ENCODE measurements around the gene DPP10. TPM values are rescaled to one million over a fixed set of nuclear protein-coding genes. Genes with fewer than 3 reads are reported as not detected.
"Not testable (repeated sequence)": the region's sequence is repeated elsewhere in the genome, so short reads cannot be mapped to it uniquely, and the experiment has no call there.

The DPP10 gene
- total and polyA plus RNA-seq, 4 experiments from 2014 or later = not detected

- H3K4me1 Mint-ChIP-seq = no peaks in the 10 kb centered on the region
- no peak overlapping the region for H3K27ac ChIP-seq (ENCODE audit: low read depth, low read length)
- no peak overlapping the region for H3K27ac Mint-ChIP-seq
- POLR2A ChIA-PET (ENCODE audit: partially characterized antibody) = no interaction called here
- H3K4me3 ChIP-seq (ENCODE audit: low read length in 2 of 2) = no peak overlapping the region
- H3K36me3 Mint-ChIP-seq = no peaks in the 10 kb centered on the region
- H3K4me3 Mint-ChIP-seq = no peak overlapping the region
- no peaks in the 10 kb centered on the region for H3K9me3 ChIP-seq (ENCODE audit: control insufficient read depth in 1 of 2, low read length in 2 of 2)
- H3K9me3 Mint-ChIP-seq = peaks cover 0 to 8% (median 3%) of the 10 kb centered on the region in 8 donors
- peaks cover 0 to 3% of the 10 kb centered on the region in 2 donors for H3K27me3 Mint-ChIP-seq
- no peak for DNase-seq
- H3K36me3 ChIP-seq (ENCODE audit: insufficient read depth, low read length) = no peaks in the 10 kb centered on the region
- intact Hi-C loops (cut with micrococcal nuclease) = no loop called here
- CTCF ChIA-PET (ENCODE audit: partially characterized antibody) = no interaction called here
- H3K4me1 ChIP-seq (ENCODE audit: insufficient read depth, low read length) = no peaks in the 10 kb centered on the region
- H3K27me3 ChIP-seq (ENCODE audit: insufficient read depth, low read length) = no peaks in the 10 kb centered on the region
Observed at GRCh38 chr2:114745700-114746099, 303.3 kb downstream of the DPP10 start.

- H3K27ac Mint-ChIP-seq; H3K4me3 ChIP-seq (ENCODE audit: low read length in 2 of 2); H3K4me1 Mint-ChIP-seq; H3K36me3 ChIP-seq (ENCODE audit: insufficient read depth, low read length); H3K9me3 ChIP-seq (ENCODE audit: control insufficient read depth in 1 of 2, low read length in 2 of 2); DNase-seq; H3K27me3 ChIP-seq (ENCODE audit: insufficient read depth, low read length); H3K27me3 Mint-ChIP-seq; H3K9me3 Mint-ChIP-seq; H3K27ac ChIP-seq (ENCODE audit: low read depth, low read length); H3K36me3 Mint-ChIP-seq; H3K4me1 ChIP-seq (ENCODE audit: insufficient read depth, low read length); intact Hi-C loops (cut with micrococcal nuclease); POLR2A ChIA-PET (ENCODE audit: partially characterized antibody); CTCF ChIA-PET (ENCODE audit: partially characterized antibody); H3K4me3 Mint-ChIP-seq: not testable (repeated sequence)
Observed at GRCh38 chr2:114748175-114748574, 305.7 kb downstream of the DPP10 start.

- POLR2A ChIA-PET (ENCODE audit: partially characterized antibody) = no interaction called here
- no peaks in the 10 kb centered on the region for H3K4me1 ChIP-seq (ENCODE audit: insufficient read depth, low read length)
Observed at GRCh38 chr2:114752425-114752824, 310.0 kb downstream of the DPP10 start.

GRCh38 chr2:114753145-114753544, 310.7 kb downstream of the DPP10 start:
- intact Hi-C loops (cut with micrococcal nuclease) = no loop called here
- H3K27ac ChIP-seq (ENCODE audit: low read depth, low read length) = no peak overlapping the region
- no peak overlapping the region for H3K4me3 Mint-ChIP-seq
- no peaks in the 10 kb centered on the region for H3K4me1 ChIP-seq (ENCODE audit: insufficient read depth, low read length)
- no peaks in the 10 kb centered on the region for H3K36me3 Mint-ChIP-seq
- no peak overlapping the region for H3K4me3 ChIP-seq (ENCODE audit: low read length in 2 of 2)
- POLR2A ChIA-PET (ENCODE audit: partially characterized antibody) = no interaction called here
- H3K36me3 ChIP-seq (ENCODE audit: insufficient read depth, low read length) = no peaks in the 10 kb centered on the region
- peaks cover 0 to 4% (median 3%) of the 10 kb centered on the region in 8 donors for H3K9me3 Mint-ChIP-seq
- no peak overlapping the region for H3K27ac Mint-ChIP-seq
- H3K4me1 Mint-ChIP-seq = no peaks in the 10 kb centered on the region
- no peaks in the 10 kb centered on the region for H3K27me3 ChIP-seq (ENCODE audit: insufficient read depth, low read length)
- CTCF ChIA-PET (ENCODE audit: partially characterized antibody) = interaction anchor here (0.6 kb wide), 1 partner anchor 483 kb away, joined by 3 read pairs; no protein-coding TSS in a partner anchor
- no peaks in the 10 kb centered on the region for H3K9me3 ChIP-seq (ENCODE audit: control insufficient read depth in 1 of 2, low read length in 2 of 2)
- no peak for DNase-seq
- H3K27me3 Mint-ChIP-seq = no peaks in the 10 kb centered on the region

More at GRCh38 chr2:114752425-114752824, 310.0 kb downstream of the DPP10 start:
- Mint-ChIP-seq H3K4me1 (no peaks in the 10 kb centered on the region), H3K36me3 (no peaks in the 10 kb centered on the region), H3K4me3 (no peak overlapping the region), H3K27ac (no peak overlapping the region), H3K9me3 (peaks cover 0 to 4% (median 3%) of the 10 kb centered on the region in 8 donors), H3K27me3 (no peaks in the 10 kb centered on the region)
- H3K4me3 ChIP-seq (ENCODE audit: low read length in 2 of 2) = no peak overlapping the region
- no peak for DNase-seq
- H3K27ac ChIP-seq (ENCODE audit: low read depth, low read length) = no peak overlapping the region
- no peaks in the 10 kb centered on the region for H3K9me3 ChIP-seq (ENCODE audit: control insufficient read depth in 1 of 2, low read length in 2 of 2)
- no peaks in the 10 kb centered on the region for H3K27me3 ChIP-seq (ENCODE audit: insufficient read depth, low read length)
- CTCF ChIA-PET (ENCODE audit: partially characterized antibody) = no interaction called here
- no peaks in the 10 kb centered on the region for H3K36me3 ChIP-seq (ENCODE audit: insufficient read depth, low read length)
- intact Hi-C loops (cut with micrococcal nuclease) = no loop called here

GRCh38 chr2:114754907-114755563, 312.6 kb downstream of the DPP10 start:
- ChIA-PET CTCF (ENCODE audit: partially characterized antibody) (no interaction called here), POLR2A (ENCODE audit: partially characterized antibody) (no interaction called here)
- H3K27ac ChIP-seq (ENCODE audit: low read depth, low read length) = no peak overlapping the region
- H3K9me3 Mint-ChIP-seq = peaks cover 0 to 6% (median 3%) of the 10 kb centered on the region in 8 donors
- no peaks in the 10 kb centered on the region for H3K9me3 ChIP-seq (ENCODE audit: control insufficient read depth in 1 of 2, low read length in 2 of 2)
- no peaks in the 10 kb centered on the region for H3K27me3 ChIP-seq (ENCODE audit: insufficient read depth, low read length)
- no peaks in the 10 kb centered on the region for H3K36me3 Mint-ChIP-seq
- no peaks in the 10 kb centered on the region for H3K36me3 ChIP-seq (ENCODE audit: insufficient read depth, low read length)
- H3K4me1 ChIP-seq (ENCODE audit: insufficient read depth, low read length) = no peaks in the 10 kb centered on the region
- no peak for DNase-seq
- H3K27ac Mint-ChIP-seq = no peak overlapping the region
- intact Hi-C loops (cut with micrococcal nuclease) = no loop called here
- H3K27me3 Mint-ChIP-seq = no peaks in the 10 kb centered on the region
- no peaks in the 10 kb centered on the region for H3K4me1 Mint-ChIP-seq
- no peak overlapping the region for H3K4me3 Mint-ChIP-seq
- H3K4me3 ChIP-seq (ENCODE audit: low read length in 2 of 2) = no peak overlapping the region

GRCh38 chr2:114762376-114762775, 319.9 kb downstream of the DPP10 start:
- no peaks in the 10 kb centered on the region for H3K36me3 ChIP-seq (ENCODE audit: insufficient read depth, low read length)
- H3K27ac ChIP-seq (ENCODE audit: low read depth, low read length) = no peak overlapping the region
- CTCF ChIA-PET (ENCODE audit: partially characterized antibody) = no interaction called here
- DNase-seq = no peak
- no peak overlapping the region for H3K4me3 Mint-ChIP-seq
- no peaks in the 10 kb centered on the region for H3K27me3 Mint-ChIP-seq
- no peak overlapping the region for H3K4me3 ChIP-seq (ENCODE audit: low read length in 2 of 2)
- H3K9me3 Mint-ChIP-seq = peaks cover 0 to 6% (median 0%) of the 10 kb centered on the region in 8 donors
- no peaks in the 10 kb centered on the region for H3K9me3 ChIP-seq (ENCODE audit: control insufficient read depth in 1 of 2, low read length in 2 of 2)
- H3K27me3 ChIP-seq (ENCODE audit: insufficient read depth, low read length) = no peaks in the 10 kb centered on the region
- H3K4me1 ChIP-seq (ENCODE audit: insufficient read depth, low read length) = no peaks in the 10 kb centered on the region
- no peaks in the 10 kb centered on the region for H3K36me3 Mint-ChIP-seq
- POLR2A ChIA-PET (ENCODE audit: partially characterized antibody) = no interaction called here
- no peaks in the 10 kb centered on the region for H3K4me1 Mint-ChIP-seq
- intact Hi-C loops (cut with micrococcal nuclease) = no loop called here
- H3K27ac Mint-ChIP-seq = no peak overlapping the region

- DNase-seq = no peak
- H3K4me3 ChIP-seq (ENCODE audit: low read length in 2 of 2) = no peak overlapping the region
- Mint-ChIP-seq H3K9me3 (peaks cover 0 to 6% (median 0%) of the 10 kb centered on the region in 8 donors), H3K4me3 (no peak overlapping the region), H3K36me3 (no peaks in the 10 kb centered on the region), H3K27ac (no peak overlapping the region), H3K27me3 (no peaks in the 10 kb centered on the region), H3K4me1 (no peaks in the 10 kb centered on the region)
- H3K4me1 ChIP-seq (ENCODE audit: insufficient read depth, low read length) = no peaks in the 10 kb centered on the region
- ChIA-PET POLR2A (ENCODE audit: partially characterized antibody) (no interaction called here), CTCF (ENCODE audit: partially characterized antibody) (no interaction called here)
- H3K36me3 ChIP-seq (ENCODE audit: insufficient read depth, low read length) = no peaks in the 10 kb centered on the region
- intact Hi-C loops (cut with micrococcal nuclease) = no loop called here
- no peak overlapping the region for H3K27ac ChIP-seq (ENCODE audit: low read depth, low read length)
- no peaks in the 10 kb centered on the region for H3K9me3 ChIP-seq (ENCODE audit: control insufficient read depth in 1 of 2, low read length in 2 of 2)
- H3K27me3 ChIP-seq (ENCODE audit: insufficient read depth, low read length) = no peaks in the 10 kb centered on the region
Observed at GRCh38 chr2:114762986-114763385, 320.5 kb downstream of the DPP10 start.

GRCh38 chr2:114769110-114769509, 326.7 kb downstream of the DPP10 start:
- H3K4me3 Mint-ChIP-seq = no peak overlapping the region
- no peak overlapping the region for H3K27ac Mint-ChIP-seq
- H3K9me3 ChIP-seq (ENCODE audit: control insufficient read depth in 1 of 2, low read length in 2 of 2) = no peaks in the 10 kb centered on the region
- H3K4me3 ChIP-seq (ENCODE audit: low read length in 2 of 2) = no peak overlapping the region
- H3K36me3 ChIP-seq (ENCODE audit: insufficient read depth, low read length) = no peaks in the 10 kb centered on the region
- H3K9me3 Mint-ChIP-seq = peaks cover 0 to 2% (median 0%) of the 10 kb centered on the region in 8 donors
- H3K27me3 ChIP-seq (ENCODE audit: insufficient read depth, low read length) = no peaks in the 10 kb centered on the region
- CTCF ChIA-PET (ENCODE audit: partially characterized antibody) = no interaction called here
- no peak for DNase-seq
- H3K4me1 ChIP-seq (ENCODE audit: insufficient read depth, low read length) = no peaks in the 10 kb centered on the region
- intact Hi-C loops (cut with micrococcal nuclease) = no loop called here
- H3K36me3 Mint-ChIP-seq = no peaks in the 10 kb centered on the region
- no peaks in the 10 kb centered on the region for H3K27me3 Mint-ChIP-seq
- H3K27ac ChIP-seq (ENCODE audit: low read depth, low read length) = no peak overlapping the region
- no peaks in the 10 kb centered on the region for H3K4me1 Mint-ChIP-seq
- POLR2A ChIA-PET (ENCODE audit: partially characterized antibody) = no interaction called here

Measured in CD4-positive, alpha-beta memory T cell (primary cell).